Measurements from ENCODE around the gene SPHK2.
"Not testable (repeated sequence)": the region's sequence is repeated elsewhere in the genome, so short reads cannot be mapped to it uniquely, and the experiment has no call there.

Gene SPHK2

GRCh38 chr19:48618916-48619691 is at the start of gene SPHK2, which contains the start of gene RPL18:
Gene SPHK2 (plus strand): TSS chr19:48619506. CDS start chr19:48620515, 1,009 bp downstream.
Gene RPL18 (minus strand): TSS chr19:48619178. CDS start chr19:48619143, 35 bp downstream.
- FAIRE-seq, result peak; percentile 79
- DNase-seq (ENCODE audit: insufficient read length, low spot score), result peak; percentile 77

GRCh38 chr19:48569814-48570213 is 49.5 kb upstream of the SPHK2 start:
- no peak for DNase-seq (ENCODE audit: insufficient read length, low spot score)
- no peak for FAIRE-seq
- TF ChIP-seq POLR2A (IDR thresholded peaks at IDR 0.05; ENCODE audit: low read depth, low read length), result no peak

More at GRCh38 chr19:48618916-48619691, at the start of gene SPHK2, which contains the start of gene RPL18:
- TF ChIP-seq POLR2A (IDR thresholded peaks at IDR 0.05; ENCODE audit: low read depth, low read length), result peak; percentile 78

- no peak for DNase-seq (ENCODE audit: insufficient read length, low spot score)
- no peak for FAIRE-seq
- no peak for TF ChIP-seq POLR2A (IDR thresholded peaks at IDR 0.05; ENCODE audit: low read depth, low read length)
Observed at GRCh38 chr19:48571378-48572162, 47.7 kb upstream of the SPHK2 start.

GRCh38 chr19:48573163-48573505 is 46.2 kb upstream of the SPHK2 start:
- FAIRE-seq (no peak), DNase-seq (ENCODE audit: insufficient read length, low spot score) (no peak)
- no peak for TF ChIP-seq POLR2A (IDR thresholded peaks at IDR 0.05; ENCODE audit: low read depth, low read length)

- DNase-seq (ENCODE audit: insufficient read length, low spot score), result no peak
- no peak for FAIRE-seq
- TF ChIP-seq POLR2A (IDR thresholded peaks at IDR 0.05; ENCODE audit: low read depth, low read length), result no peak
Observed at GRCh38 chr19:48575931-48576622, 43.2 kb upstream of the SPHK2 start.

GRCh38 chr19:48577908-48578307 is 41.4 kb upstream of the SPHK2 start:
- FAIRE-seq; DNase-seq (ENCODE audit: insufficient read length, low spot score): not testable (repeated sequence)

GRCh38 chr19:48578891-48579290 is 40.4 kb upstream of the SPHK2 start:
- no peak for TF ChIP-seq POLR2A (IDR thresholded peaks at IDR 0.05; ENCODE audit: low read depth, low read length)
- no peak for FAIRE-seq
- no peak for DNase-seq (ENCODE audit: insufficient read length, low spot score)

GRCh38 chr19:48582168-48582567 is 37.1 kb upstream of the SPHK2 start:
- FAIRE-seq (no peak), DNase-seq (ENCODE audit: insufficient read length, low spot score) (no peak)
- no peak for TF ChIP-seq POLR2A (IDR thresholded peaks at IDR 0.05; ENCODE audit: low read depth, low read length)

- DNase-seq (ENCODE audit: insufficient read length, low spot score), result no peak
- FAIRE-seq, result no peak
- no peak for TF ChIP-seq POLR2A (IDR thresholded peaks at IDR 0.05; ENCODE audit: low read depth, low read length)
Observed at GRCh38 chr19:48587387-48587786, 31.9 kb upstream of the SPHK2 start.

GRCh38 chr19:48588670-48589401 is 30.5 kb upstream of the SPHK2 start:
- TF ChIP-seq POLR2A (IDR thresholded peaks at IDR 0.05; ENCODE audit: low read depth, low read length), result no peak
- DNase-seq (ENCODE audit: insufficient read length, low spot score) (peak; percentile 65), FAIRE-seq (peak; percentile 38)

GRCh38 chr19:48591021-48591420 is 28.3 kb upstream of the SPHK2 start:
- TF ChIP-seq POLR2A (IDR thresholded peaks at IDR 0.05; ENCODE audit: low read depth, low read length), result no peak
- DNase-seq (ENCODE audit: insufficient read length, low spot score), result no peak
- no peak for FAIRE-seq

GRCh38 chr19:48595171-48595570 is 24.1 kb upstream of the SPHK2 start:
- DNase-seq (ENCODE audit: insufficient read length, low spot score), result no peak
- FAIRE-seq, result no peak
- no peak for TF ChIP-seq POLR2A (IDR thresholded peaks at IDR 0.05; ENCODE audit: low read depth, low read length)

GRCh38 chr19:48595833-48596232 is 23.5 kb upstream of the SPHK2 start:
- no peak for TF ChIP-seq POLR2A (IDR thresholded peaks at IDR 0.05; ENCODE audit: low read depth, low read length)
- DNase-seq (ENCODE audit: insufficient read length, low spot score) (no peak), FAIRE-seq (no peak)
